Kidney capillary endothelial cell (primary cell): Measurements from ENCODE around the gene MCCC1.
"Not testable (repeated sequence)": the region's sequence is repeated elsewhere in the genome, so short reads cannot be mapped to it uniquely, and the experiment has no call there.

Experiments
- DNase-seq: peaks from one replicate; pipeline ENCODE4 v3.0.0-alpha.2; 2018; ENCODE audit warnings: low spot score

The MCCC1 gene

DNA sequence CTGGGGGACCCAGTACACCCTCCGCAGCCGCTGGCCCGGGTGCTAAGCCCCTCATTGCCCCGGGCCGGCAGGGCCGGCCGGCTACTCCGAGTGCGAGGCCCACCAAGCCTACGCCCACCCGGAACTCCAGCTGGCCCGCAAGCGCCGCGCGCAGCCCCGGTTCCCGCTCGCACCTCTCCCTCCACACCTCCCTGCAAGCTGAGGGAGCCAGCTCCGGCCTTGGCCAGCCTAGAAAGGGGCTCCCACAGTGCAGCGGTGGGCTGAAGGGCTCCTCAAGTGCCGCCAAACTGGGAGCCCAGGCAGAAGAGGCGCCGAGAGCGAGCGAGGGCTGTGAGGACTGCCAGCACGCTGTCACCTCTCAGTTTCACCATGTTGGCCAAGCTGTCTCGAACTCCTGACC lies 4.7 kb upstream of the MCCC1 start:
- not testable (repeated sequence) for DNase-seq

DNA sequence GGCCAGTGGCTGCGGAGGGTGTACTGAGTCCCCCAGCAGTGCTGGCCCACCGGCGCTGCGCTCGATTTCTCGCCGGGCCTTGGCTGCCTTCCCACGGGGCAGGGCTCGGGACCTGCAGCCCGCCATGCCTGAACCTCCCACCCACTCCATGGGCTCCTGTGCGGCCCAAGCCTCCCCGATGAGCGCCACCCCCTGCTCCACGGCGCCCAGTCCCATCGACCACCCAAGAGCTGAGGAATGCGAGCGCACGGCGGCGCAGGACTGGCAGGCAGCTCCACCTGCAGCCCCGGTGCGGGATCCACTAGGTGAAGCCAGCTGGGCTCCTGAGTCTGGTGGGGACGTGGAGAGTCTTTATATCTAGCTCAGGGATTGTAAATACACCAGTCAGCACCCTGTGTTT lies 1.7 kb upstream of the MCCC1 start:
- DNase-seq = not testable (repeated sequence)

DNA sequence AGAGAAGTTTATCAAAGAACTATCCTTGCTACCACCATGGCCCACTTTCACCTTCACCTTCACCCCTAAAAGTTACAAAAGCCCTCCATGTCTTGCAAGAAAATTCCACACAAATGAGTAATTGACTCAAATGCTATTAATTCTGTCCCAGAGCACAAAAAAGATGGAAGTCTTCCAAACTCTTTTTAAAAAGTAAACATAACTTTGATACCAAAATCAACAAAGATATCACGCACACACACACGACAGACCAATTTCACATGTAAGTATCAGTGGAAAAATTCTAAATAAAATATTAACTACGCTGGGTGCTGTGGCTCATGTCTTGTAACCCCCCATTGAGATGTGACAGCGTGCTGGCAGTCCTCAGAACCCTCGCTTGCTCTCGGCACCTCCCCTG lies 1.1 kb upstream of the MCCC1 start:
- no peak for DNase-seq

DNA sequence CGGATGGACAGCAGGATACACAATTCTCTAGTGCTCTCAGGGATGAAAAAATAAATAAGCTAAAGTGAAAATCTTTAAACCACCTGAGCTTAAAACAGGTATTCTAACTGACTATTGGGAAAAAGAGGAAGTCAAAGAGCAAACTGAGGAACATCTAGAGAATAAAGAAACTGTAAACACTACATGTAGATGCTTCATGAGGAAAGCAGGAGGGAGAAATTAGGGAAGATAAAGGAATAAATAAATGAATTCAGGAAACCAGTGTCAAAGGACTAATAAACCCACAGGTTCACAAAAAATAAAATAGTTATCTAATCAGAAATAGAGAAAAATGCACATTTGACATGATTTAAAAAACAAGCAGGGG lies 525 bp upstream of the MCCC1 start:
- no peak for DNase-seq

DNA sequence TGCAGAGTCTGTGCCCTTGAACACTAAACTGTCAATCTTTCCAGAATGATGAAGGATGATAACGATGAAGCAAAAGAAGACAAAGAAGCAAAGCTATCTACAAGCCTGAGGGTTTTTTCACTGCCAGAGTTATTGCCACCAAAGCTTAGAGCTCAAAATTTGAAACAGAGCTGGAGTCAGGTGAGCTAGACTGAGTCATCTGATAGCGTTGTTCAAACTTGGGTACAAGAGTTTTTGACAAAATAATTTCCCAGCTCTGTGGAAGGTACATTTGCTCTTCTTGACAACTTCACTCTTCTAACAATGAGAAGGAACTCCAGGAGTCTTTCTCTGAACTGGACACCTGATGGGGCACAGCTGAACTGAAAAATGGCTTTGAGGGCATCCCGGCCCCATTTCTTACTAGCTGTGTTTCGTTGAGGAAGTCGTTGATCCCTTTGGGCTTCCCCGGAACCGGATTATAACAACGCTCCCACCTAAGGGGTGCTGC lies 715 bp downstream of the MCCC1 start:
- DNase-seq = no peak

DNA sequence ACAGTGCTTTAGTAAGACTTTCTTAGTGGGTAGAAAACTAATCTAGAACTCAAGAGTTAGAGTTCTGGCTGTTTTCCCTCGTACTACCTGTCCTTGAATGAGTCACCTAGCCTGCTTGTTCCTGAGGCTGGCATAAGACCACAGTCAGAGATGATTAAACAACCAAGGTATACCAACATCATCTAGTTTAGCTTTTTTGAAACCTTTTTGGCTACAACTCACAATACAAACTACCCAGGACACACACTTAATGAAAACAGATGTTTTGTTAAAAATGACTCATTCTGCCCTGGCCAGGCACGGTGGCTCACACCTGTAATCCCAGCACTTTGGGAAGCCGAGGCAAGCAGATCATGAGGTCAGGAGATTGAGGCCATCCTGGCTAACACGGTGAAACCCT lies 4.6 kb downstream of the MCCC1 start:
- no peak for DNase-seq

DNA sequence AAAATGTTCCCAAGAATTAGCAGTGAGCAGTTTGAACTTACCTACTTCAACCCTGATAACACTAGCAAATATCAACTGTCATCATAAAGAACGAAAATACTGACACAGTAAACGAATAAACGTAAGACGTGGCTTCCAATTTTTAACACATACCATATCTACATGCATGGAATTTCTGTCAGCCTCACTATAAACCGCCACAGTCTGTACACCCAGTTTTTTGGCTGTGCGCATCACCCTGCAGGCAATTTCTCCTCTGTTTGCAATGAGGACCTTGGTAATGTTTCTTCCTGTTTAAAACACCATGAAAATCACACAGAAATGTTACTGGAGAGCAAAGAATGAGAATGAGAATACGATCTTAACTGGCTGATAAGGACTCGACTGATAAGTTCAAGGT lies 7.0 kb downstream of the MCCC1 start:
- DNase-seq = no peak

DNA sequence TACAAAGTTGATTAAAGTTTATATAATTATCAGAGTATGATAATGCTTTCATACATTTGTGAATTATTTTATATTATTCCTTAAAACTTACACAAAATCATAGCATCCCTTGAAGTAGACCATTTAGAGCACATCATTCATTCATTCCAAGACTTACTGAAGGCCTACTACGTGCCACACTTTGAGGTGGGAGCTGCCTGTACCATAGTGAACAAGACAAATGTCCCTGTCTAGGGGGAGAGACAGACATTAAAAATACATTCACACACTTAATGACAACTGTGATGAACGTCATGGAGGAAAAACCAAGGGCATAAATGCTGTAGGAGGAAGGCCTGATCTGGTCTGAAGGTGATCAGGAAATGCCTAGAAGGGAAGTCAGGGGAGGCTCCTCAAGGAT lies 12.1 kb downstream of the MCCC1 start:
- no peak for DNase-seq

DNA sequence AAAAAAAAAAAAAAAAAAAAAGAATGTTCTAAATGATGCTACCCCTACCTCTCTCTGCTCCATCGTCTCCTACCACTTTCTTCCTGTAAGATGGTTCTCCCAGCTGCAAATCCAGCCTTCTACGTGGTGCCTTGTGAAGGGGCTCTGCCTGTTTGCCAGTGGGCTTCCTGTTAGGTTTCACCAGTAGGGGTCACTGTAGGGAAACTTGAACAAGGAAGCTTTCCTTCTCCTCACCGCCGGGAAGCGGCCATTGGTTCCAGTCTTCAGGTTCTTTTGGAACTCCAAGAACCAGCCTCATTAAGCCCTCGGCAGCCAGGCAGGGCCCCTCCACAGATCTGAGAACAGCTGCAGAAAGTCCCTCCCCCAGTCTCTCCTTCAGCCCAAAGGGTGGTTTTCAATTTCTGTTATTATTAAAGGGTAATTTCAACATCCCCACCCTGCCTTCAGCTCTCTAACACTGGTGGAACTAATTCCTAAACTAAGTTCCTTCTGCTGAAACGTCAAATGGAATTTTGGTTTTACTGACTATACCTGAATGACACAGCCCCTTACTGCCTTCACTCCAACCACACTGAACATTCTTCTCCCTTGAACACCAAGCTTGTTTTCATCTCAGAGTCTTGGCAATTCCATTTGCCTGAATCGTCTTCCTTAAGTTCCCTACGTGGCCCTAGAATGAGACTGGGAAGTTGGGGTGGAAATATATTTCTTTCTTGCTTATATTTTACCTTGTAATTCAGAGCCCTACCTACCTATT lies 13.5 kb downstream of the MCCC1 start:
- no peak for DNase-seq

DNA sequence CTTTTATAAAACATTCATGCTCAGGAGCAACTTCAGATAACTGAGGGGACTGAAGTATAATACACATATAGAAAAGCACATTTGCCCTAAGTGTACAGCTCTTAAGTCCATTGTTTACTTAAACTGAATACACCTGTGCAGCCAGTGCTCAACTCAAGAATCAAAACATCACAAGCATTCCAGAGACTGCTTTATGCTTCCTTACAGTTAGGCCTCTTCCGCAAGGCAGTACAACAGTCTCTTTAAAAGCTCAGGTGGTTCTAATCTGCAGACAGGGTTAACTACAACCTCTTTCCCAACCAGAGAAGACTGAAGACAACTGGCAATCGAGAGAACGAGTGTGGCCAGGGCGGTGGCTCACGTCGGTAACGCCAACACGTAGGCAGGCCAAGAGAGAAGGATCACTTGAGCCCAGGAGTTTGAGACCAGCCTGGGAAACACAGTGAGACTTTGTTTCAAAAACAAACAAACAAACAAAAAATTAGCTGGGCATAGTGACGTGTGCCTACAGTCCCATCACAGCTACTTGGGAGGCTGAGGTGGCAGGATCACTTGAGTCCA lies 16.9 kb downstream of the MCCC1 start:
- no peak for DNase-seq

DNA sequence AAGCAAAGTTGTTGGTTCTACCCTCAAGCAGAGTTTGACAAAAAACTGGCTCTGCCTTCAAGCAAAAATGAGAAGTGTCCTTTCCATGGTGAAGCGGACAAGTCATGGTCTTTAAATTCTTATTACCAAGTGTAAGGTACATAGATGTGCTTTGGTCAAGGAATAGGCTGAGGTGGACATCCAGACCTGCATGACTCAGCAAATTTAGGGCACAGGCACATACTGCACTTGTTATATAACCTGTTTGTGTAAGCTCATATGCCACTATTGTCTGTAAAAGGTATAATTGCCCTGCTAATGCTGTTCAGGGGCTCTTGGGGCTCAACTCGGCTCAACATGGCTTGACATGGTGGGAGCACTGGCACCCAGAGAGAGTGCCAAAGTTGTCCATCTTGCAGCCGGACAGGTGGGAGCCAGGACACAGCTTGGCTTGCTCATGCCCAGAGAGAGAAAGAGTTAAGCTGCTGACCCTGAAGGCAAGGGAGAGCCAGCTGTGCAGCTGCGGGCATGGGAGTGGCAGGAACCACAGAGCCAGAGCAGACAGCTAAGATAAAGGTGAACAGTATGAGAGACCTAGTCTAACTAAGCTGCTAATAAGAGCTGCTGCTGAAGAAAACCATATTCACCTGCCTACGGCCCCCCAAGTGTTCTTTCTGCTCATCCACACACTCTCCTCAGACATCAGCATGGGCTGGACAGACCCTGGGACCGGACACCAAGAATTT lies 17.7 kb downstream of the MCCC1 start:
- DNase-seq = no peak

DNA sequence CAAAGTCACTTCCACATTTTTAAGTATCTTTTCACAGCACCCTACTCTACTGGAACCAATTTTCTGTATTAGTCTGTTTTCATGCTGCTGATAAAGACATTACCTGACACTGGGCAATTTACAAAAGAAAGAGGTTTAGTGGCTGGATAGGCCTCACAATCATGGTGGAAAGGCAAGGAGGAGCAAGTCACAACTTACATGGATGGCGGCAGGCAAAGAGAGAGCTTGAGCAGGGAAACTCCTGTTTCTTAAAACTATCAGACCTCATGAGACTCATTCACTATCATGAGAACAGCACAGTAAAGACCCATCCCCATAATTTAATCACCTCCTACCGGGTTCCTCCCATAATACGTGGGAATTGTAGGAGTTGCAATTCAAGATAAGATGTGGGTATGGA lies 18.7 kb downstream of the MCCC1 start:
- DNase-seq = no peak

DNA sequence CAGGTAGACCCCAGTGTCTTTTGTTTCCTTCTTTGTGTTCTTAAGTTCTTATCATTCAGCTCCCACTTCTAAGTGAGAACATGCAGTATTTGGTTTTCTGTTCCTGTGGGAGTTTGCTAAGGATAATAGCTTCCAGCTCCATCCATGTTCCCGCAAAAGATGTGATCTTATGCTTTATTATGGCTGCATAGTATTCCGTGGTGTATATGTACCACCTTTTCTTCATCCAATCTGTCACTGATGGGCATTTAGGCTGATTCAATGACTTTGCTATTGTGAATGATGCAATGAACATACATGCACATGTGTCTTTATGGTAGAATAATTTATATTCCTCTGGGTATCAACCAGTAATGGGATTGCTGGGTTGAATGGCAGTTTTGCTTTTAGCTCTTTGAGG lies 24.4 kb downstream of the MCCC1 start:
- DNase-seq = no peak

DNA sequence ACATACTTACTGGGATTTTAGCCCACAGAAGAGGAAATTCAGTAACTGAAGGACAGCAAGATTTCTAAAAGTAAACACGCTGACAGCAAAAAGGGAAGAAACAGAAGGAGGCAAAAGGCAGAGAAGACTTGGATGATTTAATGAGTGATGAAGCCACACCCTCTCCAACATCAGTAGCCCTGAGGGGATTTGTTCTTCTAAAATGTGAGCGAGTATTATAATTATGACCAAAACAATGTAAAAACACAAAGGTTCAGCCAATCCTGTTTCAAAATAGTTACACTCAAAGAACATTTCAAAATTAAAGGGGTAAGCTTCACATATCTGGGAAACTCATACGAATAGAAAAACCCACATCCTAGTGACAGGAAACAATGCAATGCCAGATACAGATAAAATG lies 25.0 kb downstream of the MCCC1 start:
- no peak for DNase-seq

DNA sequence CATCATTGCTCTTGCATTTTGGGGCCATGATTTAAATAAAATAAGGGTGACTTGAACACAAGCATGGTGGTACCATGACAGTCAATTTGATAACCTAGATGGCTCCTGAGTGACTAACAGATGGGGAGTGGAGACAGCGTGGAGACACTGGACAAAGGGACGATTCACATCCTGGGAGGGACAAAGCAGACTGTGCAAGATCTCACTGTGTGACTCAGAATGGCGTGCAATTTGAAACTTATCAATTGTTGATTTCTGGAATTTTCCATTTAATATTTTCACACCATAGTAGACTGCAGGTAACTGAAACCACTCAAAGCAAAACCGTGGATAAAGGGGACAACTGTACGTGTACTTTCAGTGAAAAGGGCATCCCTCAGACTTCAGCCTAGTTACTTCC lies 25.5 kb downstream of the MCCC1 start:
- peak; percentile 53 for DNase-seq

DNA sequence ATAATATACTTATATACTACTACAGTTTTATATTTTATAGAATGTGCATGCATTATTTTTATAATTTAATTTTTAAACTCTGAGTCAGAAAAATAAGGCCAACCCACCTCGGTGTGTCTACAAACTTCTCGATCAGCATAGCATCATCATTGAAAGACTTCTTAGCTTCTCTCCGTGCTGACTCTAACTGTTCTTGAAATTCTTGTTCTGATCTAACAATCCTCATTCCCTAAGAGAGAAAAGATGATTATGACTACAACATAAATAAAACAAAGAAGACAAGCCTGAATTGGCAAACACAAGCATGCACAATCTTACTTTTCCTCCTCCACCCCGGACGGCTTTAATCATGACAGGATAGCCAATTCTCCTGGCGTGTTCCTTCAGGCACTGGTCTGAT lies 28.4 kb downstream of the MCCC1 start:
- DNase-seq = no peak

DNA sequence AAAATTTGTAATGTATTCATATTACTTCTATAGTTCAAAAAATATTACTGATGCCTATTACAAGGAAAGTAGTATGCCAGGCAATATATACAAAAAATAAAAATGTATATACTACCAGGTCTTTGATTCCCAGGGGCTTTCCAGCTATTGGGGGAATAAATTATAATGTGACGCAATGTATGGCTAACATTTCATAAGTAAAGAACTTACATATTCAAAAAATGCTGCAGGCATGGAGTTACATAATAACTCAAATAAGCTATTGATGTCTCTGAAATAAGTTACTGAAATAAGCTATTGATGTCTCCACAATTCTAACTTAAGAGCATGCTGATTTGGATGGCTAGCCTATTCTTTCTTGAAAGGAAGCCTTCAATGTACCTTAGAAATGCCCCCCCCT lies 30.2 kb downstream of the MCCC1 start:
- no peak for DNase-seq

DNA sequence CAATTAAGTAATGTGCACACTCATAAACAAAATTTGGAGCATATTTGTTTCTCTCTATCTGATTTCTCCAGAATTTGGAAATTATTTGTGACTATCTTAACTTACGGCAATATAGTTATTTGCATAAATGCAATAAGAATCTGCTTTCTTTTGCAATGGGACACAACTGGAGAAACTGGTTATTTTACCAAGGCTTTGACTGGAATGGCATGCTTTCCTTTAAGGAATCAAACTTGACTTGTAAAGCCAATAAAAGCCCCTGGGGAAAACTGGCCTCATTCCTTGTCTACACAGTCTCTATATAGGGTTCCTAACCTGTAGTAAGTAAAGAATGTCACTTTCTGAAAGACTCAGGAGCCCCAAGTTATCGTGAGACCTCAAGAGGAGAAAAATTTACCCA lies 32.4 kb downstream of the MCCC1 start:
- DNase-seq = not testable (repeated sequence)

DNA sequence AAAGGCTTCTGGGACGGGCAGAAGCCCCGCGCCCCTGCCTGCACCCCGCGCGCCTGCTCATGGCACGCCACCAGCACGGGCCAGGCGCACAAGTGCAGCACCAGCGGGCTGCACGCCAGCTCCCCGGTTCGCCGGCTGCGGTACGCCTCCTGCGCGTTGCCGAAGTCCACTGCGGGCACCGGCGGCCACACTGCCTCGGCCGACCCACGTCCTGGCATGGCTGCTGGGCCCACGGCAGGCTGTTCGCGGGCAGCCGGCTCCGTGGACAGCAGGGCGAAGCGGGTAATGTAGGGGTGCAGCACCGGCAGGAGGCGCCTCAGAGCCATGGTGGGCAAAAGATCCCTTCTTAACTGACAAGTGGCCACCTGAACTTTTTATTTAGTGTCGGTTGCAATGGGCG lies 34.8 kb downstream of the MCCC1 start:
- no peak for DNase-seq

DNA sequence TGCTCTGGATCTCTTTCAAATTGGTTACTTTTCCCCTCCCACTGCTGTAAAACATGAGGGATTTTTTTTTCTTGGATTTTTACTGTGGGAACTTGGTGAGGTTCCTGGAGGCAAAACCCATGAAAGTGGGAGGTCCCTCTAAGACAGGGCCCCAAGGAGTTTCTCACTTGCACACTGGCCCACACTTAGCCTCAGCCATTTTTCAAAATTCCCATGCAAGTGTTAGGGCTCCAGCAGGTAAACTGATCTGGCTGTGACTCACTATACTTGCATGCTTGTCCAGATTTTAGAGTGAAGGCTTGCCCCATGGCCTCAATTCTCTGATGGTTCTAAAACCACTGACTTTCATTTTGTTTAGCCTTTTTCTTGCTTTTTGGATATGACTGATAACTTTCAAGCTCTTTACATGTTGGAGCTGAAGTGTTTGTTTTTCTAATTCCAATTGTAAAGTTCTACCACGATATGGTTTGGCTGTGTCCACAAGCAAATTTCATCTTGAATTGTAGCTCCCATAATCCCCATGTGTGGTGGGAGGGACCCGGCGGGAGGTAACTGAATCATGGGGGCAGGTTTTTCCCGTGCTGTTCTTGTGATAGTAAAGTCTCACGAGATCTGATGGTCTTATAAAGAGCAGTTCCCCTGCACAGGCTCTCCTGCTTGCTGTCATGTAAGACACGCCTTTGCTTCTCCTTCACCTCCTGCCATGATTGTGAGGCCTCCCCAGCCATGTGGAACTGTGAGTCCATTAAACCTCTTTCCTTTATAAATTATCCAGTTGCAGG lies 37.7 kb downstream of the MCCC1 start:
- no peak for DNase-seq

DNA sequence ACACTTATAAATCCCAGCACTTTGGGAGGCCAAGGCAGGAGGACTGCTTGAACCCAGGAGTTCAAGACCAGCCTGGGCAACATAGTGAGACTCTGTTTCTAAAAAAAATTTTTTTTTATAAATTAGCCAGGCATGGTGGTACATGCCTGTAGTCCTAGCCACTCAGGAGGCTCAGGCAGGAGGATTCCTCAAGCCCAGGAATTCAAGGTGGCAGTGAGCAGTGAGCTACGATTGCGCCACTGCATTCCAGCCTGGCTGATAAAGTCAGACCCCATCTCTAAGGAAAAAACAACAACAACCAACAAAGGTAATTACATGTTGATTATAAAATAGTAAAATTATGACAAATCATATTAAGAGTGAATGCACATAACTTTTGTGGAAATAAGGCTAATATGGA lies 40.9 kb downstream of the MCCC1 start:
- DNase-seq = no peak

DNA sequence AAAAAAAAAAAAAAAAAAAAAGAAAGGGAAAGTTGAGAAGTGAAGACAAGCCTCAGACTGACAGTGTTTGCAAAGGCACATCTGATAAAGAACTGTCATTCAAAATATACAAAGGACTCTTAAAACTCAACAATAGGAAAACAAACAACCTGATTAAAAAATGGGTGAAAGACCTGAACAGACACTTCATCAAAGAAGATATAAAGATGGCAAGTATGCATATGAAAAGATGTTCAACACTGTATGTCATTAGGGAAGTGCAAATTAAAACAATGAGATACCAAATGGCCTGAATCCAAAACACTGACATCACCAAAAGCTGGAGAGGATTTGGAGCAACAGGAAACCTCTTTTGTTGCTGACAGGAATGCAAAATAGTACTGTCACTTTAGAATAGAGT lies 48.6 kb downstream of the MCCC1 start:
- no peak for DNase-seq

DNA sequence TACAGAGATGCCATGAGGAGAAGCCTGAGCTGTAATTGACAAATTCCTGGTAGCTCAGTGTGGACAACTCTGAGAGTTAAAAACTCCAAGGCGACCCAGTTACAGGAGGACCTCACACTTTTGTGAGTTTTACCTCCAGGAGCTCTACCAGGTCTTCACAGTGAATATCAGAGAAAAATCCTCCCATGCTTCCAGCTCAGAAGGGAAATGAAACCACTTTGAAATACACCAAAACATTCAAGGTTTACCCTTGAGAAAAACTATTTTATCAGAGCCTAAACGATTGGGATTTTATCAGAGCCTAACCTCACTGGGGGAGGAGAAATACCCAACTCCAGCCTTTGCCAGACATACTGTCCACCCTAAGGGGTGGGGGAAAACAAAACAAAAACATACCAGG lies 52.4 kb downstream of the MCCC1 start:
- DNase-seq = no peak
